H1 (cell line): ENCODE data around the gene PC. TPM values are rescaled to one million over a fixed set of nuclear protein-coding genes. Genes with fewer than 3 reads are reported as not detected.

Experiments used
- NANOG ChIP-seq: IDR thresholded peaks from 2 replicates; pipeline ENCODE4 v1.6.1; 2011; ENCODE audit warnings: low read length, low read depth, mild to moderate bottlenecking, inconsistent platforms; ENCODE audit not compliant: insufficient read depth, poor library complexity, severe bottlenecking
- RAD21 ChIP-seq, 2 experiments: IDR thresholded peaks in 1 of 2; conservative IDR thresholded peaks in 1 of 2; 2 replicates each; pipeline ENCODE4 v1.6.1; 2011; ENCODE audit warnings: low read depth in 2 of 2, low read length in 2 of 2, improper control_type of control experiment in 1 of 2, inconsistent platforms in 1 of 2, mild to moderate bottlenecking in 1 of 2, moderate library complexity in 1 of 2
- SP1 ChIP-seq: IDR thresholded peaks from 2 replicates; pipeline ENCODE4 v1.6.1; 2011; ENCODE audit warnings: low read depth, low read length
- YY1 ChIP-seq: IDR thresholded peaks from 2 replicates; pipeline ENCODE4 v1.6.1; 2011; ENCODE audit warnings: low read depth, mild to moderate bottlenecking, low read length
- polyA plus RNA-seq, 7 experiments: library from polyadenylated mRNA; depleted of rRNA in 3 of 7; stranded (reverse) in 5 of 7; unstranded in 2 of 7; fragments of >200 nt in 5 of 7; fragments of 200-250 nt in 2 of 7; gene quantifications; 1 replicate in 5 of 7; 2 replicates in 1 of 7; 4 replicates in 1 of 7; pipeline versions ENCODE4 v1.2.1 to v1.2.3, GENCODE V29; 2011 to 2013; ENCODE audit warnings: missing spikeins in 2 of 7, mixed read lengths in 2 of 7
- total RNA-seq: library from RNA; stranded (reverse); fragmentation: NEBNext Ultra II Directional; extraction: Animal tissue kit (Norgen Biotek cat#: 25700); gene quantifications from 2 replicates; pipeline ENCODE4 v1.2.1, GENCODE V29; 2021

Gene PC
- total and polyA plus RNA-seq, 2 of the 8 experiments (the other 6 are each of a cell fraction or from before 2014, with no cell fraction given): 11.5 to 27.5 TPM

DNA sequence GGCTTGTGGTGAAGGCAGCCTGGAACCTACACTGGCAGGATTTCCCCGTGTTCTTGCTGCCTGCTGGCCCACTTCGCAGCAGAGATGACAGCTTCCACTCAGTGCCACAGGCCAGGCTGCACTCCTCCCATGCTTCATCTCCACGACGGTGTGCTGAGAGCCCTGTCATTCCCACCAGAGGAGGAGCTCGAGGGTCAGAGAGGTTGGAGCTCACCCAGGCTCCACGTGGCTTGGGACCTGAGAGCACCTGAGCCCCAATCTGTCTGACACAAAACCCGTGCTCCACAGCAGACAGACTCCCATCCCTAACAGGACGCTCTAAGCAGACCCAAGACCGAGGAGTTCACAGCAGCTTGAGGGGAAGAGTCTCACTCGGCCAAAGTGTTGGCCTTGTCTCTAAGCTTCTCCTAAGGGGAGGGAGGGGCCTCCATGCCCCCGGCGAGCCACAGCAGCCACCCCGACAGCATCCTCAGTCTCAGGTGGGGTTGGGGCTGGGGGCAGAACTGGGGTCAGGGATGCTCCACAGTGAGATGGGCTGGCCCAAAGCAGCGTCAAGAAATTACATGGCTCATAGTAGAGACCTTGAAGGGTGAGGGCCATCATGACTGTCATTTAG is 90.7 kb downstream of the PC start (continued):
- TF ChIP-seq YY1 (no peak), RAD21 (IDR thresholded peaks at IDR 0.05 in 1 of 2, conservative IDR thresholded peaks at IDR 0.05 in 1 of 2; ENCODE audit: low read depth in 2 of 2, low read length in 2 of 2) (peak; percentile 11 to 38; a peak in 3 of 4 replicates), NANOG (no peak), SP1 (no peak)
